Muscle of leg (tissue), 11 donors: ENCODE data around the gene RNF112. TPM values are rescaled to one million over a fixed set of nuclear protein-coding genes. Genes with fewer than 3 reads are reported as not detected.
A peak's percentile ranks its signal among the peaks of the same experiment; 100 is the strongest.
"Not testable (repeated sequence)": the region's sequence is repeated elsewhere in the genome, so short reads cannot be mapped to it uniquely, and the experiment has no call there.

Experiments
- DNase-seq: peaks from one replicate; pipeline ENCODE4 v3.0.0; 2013
- H3K27ac ChIP-seq: one replicate; pipeline ENCODE4 v1.5.1; 2013; ENCODE audit warnings: mild to moderate bottlenecking, low read length, control low read depth
- H3K27me3 ChIP-seq: one replicate; pipeline ENCODE4 v1.6.1; 2013; ENCODE audit warnings: low read length; ENCODE audit not compliant: control insufficient read depth, insufficient read depth
- H3K36me3 ChIP-seq: one replicate; pipeline ENCODE4 v1.6.1; 2013; ENCODE audit warnings: low read length; ENCODE audit not compliant: control insufficient read depth, insufficient read depth
- H3K4me1 ChIP-seq: one replicate; pipeline ENCODE4 v1.6.1; 2013; ENCODE audit warnings: low read length; ENCODE audit not compliant: control insufficient read depth, insufficient read depth
- H3K4me3 ChIP-seq: one replicate; pipeline ENCODE4 v1.5.1; 2013; ENCODE audit warnings: low read length, control low read depth
- H3K9me3 ChIP-seq: replicated peaks from 2 replicates; pipeline ENCODE4 v1.6.1; 2013; ENCODE audit warnings: low read depth, low read length; ENCODE audit not compliant: control insufficient read depth
- WGBS: methylation state at CpG from one replicate; pipeline ENCODE4 v1.1.5; 2013; ENCODE audit warnings: missing lambda C conversion rate; ENCODE audit not compliant: insufficient coverage; 5-methylcytosine and 5-hydroxymethylcytosine counted together
- polyA plus RNA-seq, 8 donors: library from polyadenylated mRNA; unstranded; fragments of 120-200 nt; gene quantifications; one replicate each; pipeline versions ENCODE4 v1.2.1 to v1.2.3, GENCODE V29; 2013; ENCODE audit warnings: inconsistent platforms in 1 of 8, low replicate concordance in 1 of 8; ENCODE audit not compliant: insufficient read length in 8 of 8, insufficient read depth in 1 of 8
- total RNA-seq: library from RNA; stranded (reverse); fragments of 120-200 nt; gene quantifications from one replicate; pipeline ENCODE4 v1.2.4, GENCODE V29; 2013

Gene RNF112
- total and polyA plus RNA-seq, 9 donors: 2.8 to 5.4 (median 4.1) TPM

- Histone ChIP-seq H3K9me3 (no peaks in the 10 kb centered on the region), H3K27ac (no peak overlapping the region), H3K4me1 (no peaks in the 10 kb centered on the region), H3K4me3 (no peak overlapping the region), H3K36me3 (no peaks in the 10 kb centered on the region), H3K27me3 (no peaks in the 10 kb centered on the region)
- DNase-seq: no peak
- WGBS: 100% methylated on average over 1 of the region's 5 CpGs
These were observed 15.6 kb downstream of the RNF112 start for GRCh38 chr17:19426631-19427030.

- no peaks in the 10 kb centered on the region for H3K9me3 ChIP-seq
- no peaks in the 10 kb centered on the region for H3K36me3 ChIP-seq
- H3K27me3 ChIP-seq: no peaks in the 10 kb centered on the region
- no peak overlapping the region for H3K4me3 ChIP-seq
- 100% methylated on average over 1 of the region's 3 CpGs for WGBS
- H3K27ac ChIP-seq: no peak overlapping the region
- no peaks in the 10 kb centered on the region for H3K4me1 ChIP-seq
- DNase-seq: no peak
These were observed 20.7 kb downstream of the RNF112 start for GRCh38 chr17:19431691-19432090.

- Histone ChIP-seq H3K36me3 (no peaks in the 10 kb centered on the region), H3K4me3 (no peak overlapping the region), H3K9me3 (no peaks in the 10 kb centered on the region), H3K27me3 (no peaks in the 10 kb centered on the region), H3K27ac (no peak overlapping the region), H3K4me1 (no peaks in the 10 kb centered on the region)
- DNase-seq: no peak
- 63% methylated on average over 3 of the region's 5 CpGs for WGBS
These were observed 22.2 kb downstream of the RNF112 start for GRCh38 chr17:19433255-19433654.

GRCh38 chr17:19433727-19434340 is 22.8 kb downstream of the RNF112 start:
- no peaks in the 10 kb centered on the region for H3K4me1 ChIP-seq
- DNase-seq: no peak
- no peaks in the 10 kb centered on the region for H3K9me3 ChIP-seq
- H3K4me3 ChIP-seq: no peak overlapping the region
- WGBS: 80% methylated on average over 1 of the region's 2 CpGs
- no peak overlapping the region for H3K27ac ChIP-seq
- H3K36me3 ChIP-seq: no peaks in the 10 kb centered on the region
- no peaks in the 10 kb centered on the region for H3K27me3 ChIP-seq

GRCh38 chr17:19440421-19440820 is 29.4 kb downstream of the RNF112 start:
- peaks cover 21% of the 10 kb centered on the region for H3K9me3 ChIP-seq
- DNase-seq: no peak
- H3K27ac ChIP-seq: no peak overlapping the region
- WGBS: no CpG with 5 or more reads among the region's 1 CpG
- H3K4me3 ChIP-seq: no peak overlapping the region
- no peaks in the 10 kb centered on the region for H3K27me3 ChIP-seq
- H3K36me3 ChIP-seq: no peaks in the 10 kb centered on the region
- H3K4me1 ChIP-seq: no peaks in the 10 kb centered on the region

GRCh38 chr17:19441288-19441687 is 30.3 kb downstream of the RNF112 start:
- H3K36me3 ChIP-seq, H3K4me3 ChIP-seq, DNase-seq, H3K4me1 ChIP-seq, H3K27ac ChIP-seq, H3K27me3 ChIP-seq: not testable (repeated sequence)
- H3K9me3 ChIP-seq: peaks cover 22% of the 10 kb centered on the region
- WGBS: 93% methylated on average over 5 of the region's 25 CpGs

GRCh38 chr17:19442731-19443130 is 31.7 kb downstream of the RNF112 start:
- WGBS: 80% methylated on average over 2 of the region's 2 CpGs

GRCh38 chr17:19443148-19443547 is 32.1 kb downstream of the RNF112 start:
- Histone ChIP-seq H3K9me3 (peaks cover 22% of the 10 kb centered on the region), H3K4me3 (no peak overlapping the region), H3K4me1 (peaks cover 9% of the 10 kb centered on the region), H3K36me3 (no peaks in the 10 kb centered on the region), H3K27ac (no peak overlapping the region), H3K27me3 (no peaks in the 10 kb centered on the region)
- WGBS: 100% methylated on average over 1 of the region's 1 CpG
- no peak for DNase-seq

More at GRCh38 chr17:19442731-19443130, 31.7 kb downstream of the RNF112 start:
- Histone ChIP-seq H3K9me3 (peaks cover 22% of the 10 kb centered on the region), H3K36me3 (no peaks in the 10 kb centered on the region), H3K27ac (no peak overlapping the region), H3K4me3 (no peak overlapping the region), H3K27me3 (no peaks in the 10 kb centered on the region), H3K4me1 (peaks cover 6% of the 10 kb centered on the region)
- no peak for DNase-seq

- peaks cover 21% of the 10 kb centered on the region for H3K4me1 ChIP-seq
- no peak for DNase-seq
- no peaks in the 10 kb centered on the region for H3K27me3 ChIP-seq
- H3K27ac ChIP-seq: no peak overlapping the region
- H3K4me3 ChIP-seq: no peak overlapping the region
- H3K9me3 ChIP-seq: peaks cover 22% of the 10 kb centered on the region
- WGBS: 80% methylated on average over 1 of the region's 2 CpGs
- no peaks in the 10 kb centered on the region for H3K36me3 ChIP-seq
These were observed 34.1 kb downstream of the RNF112 start for GRCh38 chr17:19445105-19445504.

GRCh38 chr17:19446577-19446976 is 35.5 kb downstream of the RNF112 start:
- DNase-seq, H3K27me3 ChIP-seq, H3K36me3 ChIP-seq: not testable (repeated sequence)
- Histone ChIP-seq H3K4me1 (peaks cover 21% of the 10 kb centered on the region), H3K9me3 (peaks cover 22% of the 10 kb centered on the region), H3K4me3 (peak overlapping the region; percentile 1), H3K27ac (peak overlapping the region; percentile 74)
- 92% methylated on average over 5 of the region's 26 CpGs for WGBS
